HG03097 (cell line): Measurements from ENCODE around the gene CROCC2.

Experiments
- ATAC-seq: cut with Tn5 transposase; IDR thresholded peaks from one replicate; pipeline ENCODE4 v1.9.1; 2021; ENCODE audit not compliant: unreplicated experiment, low FRiP score

The CROCC2 gene

GRCh38 chr2:240996161-240996833 is 90.2 kb downstream of the CROCC2 start:
- no peak for ATAC-seq

DNA sequence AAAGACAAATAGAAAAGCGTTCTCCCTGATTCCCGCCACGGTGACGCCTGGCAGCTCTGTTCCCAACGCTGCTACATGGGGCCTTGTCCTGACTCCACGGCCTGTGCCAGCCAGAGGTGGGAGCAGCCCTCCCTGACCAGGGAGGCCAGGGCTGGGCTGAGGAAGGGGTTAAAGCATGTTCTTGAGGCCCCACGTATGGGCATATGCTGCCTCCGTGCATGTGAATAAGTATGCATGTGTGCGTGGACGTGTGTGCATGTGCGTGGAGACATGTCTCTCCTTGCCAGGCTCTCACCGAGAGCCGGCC is 90.7 kb downstream of the CROCC2 start:
- ATAC-seq, result no peak

- no peak for ATAC-seq
These were observed 91.2 kb downstream of the CROCC2 start for GRCh38 chr2:240997141-240997855.

DNA sequence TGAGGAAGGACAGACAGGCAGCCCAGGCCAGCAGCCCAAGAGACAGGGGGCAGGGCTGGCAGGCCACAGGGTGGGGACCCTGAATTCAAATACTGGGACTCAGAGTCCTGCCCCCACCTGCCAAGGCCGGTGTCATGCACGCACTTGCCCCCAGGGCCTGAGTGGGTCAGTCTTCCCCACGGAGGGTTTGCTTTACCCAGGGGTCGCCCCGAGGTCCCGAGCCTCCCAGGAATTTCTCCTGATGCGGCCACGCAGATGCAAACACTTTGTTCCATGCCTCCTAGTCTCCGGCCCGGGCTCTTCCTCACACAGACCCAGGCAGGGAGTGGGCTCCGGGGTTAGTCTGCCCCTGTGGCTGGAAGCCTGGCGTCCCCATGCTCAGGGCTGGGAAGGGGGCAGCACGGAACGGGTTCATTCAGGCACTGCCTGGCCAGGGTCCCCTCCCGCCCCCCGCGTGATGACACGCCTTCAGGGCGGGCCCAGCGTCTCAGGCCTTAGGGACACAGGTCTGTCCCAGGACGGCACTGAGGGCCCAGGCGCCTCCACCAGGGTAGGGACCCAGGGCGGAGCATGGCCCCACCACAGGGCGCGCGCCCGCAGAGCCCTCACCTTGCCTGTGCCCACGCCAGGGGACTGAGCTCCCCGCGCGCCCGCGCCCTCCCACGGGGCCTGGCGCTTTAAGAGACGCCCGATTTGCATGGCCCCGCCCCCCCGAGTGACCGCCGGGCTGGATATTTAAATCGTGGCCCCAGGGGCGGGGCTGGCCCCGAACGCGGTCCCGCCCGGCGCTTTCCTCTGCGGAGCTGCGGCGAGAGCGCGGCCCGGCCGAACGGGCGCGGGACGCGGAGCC is 91.9 kb downstream of the CROCC2 start, which contains the start of gene SNED1:
SNED1 (plus strand) TSS at position 763 of the 850 bp plus-strand sequence. CDS start 220 bp downstream, outside the sequence.
- ATAC-seq, result no peak

DNA sequence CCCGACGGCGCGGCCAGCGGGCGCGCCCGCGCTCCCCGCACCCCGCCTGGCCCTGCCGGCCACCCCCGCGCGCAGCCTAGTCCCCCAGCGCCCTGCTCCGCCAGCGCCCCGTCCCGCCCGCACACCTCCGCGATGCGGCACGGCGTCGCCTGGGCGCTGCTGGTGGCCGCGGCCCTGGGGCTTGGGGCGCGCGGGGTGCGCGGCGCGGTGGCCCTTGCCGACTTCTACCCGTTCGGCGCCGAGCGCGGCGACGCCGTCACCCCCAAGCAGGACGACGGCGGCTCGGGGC is 92.5 kb downstream of the CROCC2 start:
- ATAC-seq, result no peak

DNA sequence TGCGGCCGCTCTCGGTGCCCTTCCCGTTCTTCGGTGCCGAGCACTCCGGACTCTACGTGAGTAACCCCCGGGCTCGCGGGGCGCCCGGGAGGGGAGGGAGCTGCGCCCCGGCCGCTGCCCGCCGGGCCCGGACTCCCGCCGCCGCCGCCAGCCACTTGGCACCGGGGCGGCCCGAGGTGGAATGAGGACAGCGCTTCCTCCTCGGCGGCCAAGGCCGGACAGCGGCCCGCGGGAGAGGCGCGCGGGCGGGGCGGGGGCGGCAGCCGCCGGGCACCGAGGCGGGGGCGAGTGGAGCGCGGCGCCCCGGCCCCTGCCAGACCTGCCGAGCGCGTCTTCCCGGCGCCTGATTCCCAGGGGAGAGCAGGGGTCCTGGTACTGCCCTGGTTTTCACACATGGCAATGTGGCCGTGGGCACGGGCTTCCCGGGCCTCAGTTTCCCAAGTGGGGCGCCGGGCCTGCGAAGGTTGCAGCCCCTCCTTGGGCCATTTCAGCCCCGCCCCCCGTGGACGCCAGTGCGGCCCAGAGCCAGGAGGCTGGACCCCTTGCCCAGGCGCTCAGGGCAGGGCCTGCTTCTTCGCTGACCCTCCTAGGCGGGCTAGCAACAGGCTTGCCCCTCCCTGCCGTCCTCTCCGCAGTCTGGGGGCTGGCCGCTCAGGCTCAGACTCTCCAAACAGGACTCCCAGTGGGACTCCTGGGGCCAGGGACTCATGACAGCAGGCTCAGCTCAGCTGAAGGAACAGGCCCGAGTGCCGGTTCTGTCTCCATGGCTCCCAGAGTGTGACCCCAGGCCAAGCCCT is 93.1 kb downstream of the CROCC2 start:
- no peak for ATAC-seq

DNA sequence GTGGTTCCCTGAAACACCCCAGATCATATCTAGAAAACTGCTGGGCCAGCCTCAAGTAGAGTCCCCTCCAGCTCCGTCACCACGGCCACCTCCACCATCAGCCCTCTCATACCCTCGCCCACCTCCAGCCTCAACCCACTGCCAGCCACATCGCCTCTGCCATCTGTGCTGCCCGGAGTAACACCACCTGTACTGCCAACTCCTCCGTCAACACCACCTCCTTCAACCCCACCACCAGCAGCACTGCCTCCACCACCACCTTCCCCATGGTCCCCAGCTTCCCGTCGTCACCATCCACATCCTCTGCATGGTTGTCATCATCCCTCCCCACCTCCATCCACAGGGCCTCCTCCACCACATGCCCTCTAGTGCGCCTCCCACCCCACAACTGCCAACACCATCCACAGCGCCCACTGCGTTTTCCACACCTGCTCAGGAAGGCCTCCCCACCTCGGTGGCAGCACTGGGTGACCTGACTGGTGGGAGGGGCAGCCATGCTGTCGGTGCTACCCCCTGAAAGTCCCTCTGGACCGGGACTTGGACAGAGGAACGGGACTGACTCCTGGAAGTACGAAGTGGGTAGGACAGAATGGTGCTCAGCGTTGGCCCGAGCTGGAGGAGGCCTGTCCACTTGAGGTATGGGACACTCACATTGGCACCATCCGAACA is 93.9 kb downstream of the CROCC2 start:
- no peak for ATAC-seq

DNA sequence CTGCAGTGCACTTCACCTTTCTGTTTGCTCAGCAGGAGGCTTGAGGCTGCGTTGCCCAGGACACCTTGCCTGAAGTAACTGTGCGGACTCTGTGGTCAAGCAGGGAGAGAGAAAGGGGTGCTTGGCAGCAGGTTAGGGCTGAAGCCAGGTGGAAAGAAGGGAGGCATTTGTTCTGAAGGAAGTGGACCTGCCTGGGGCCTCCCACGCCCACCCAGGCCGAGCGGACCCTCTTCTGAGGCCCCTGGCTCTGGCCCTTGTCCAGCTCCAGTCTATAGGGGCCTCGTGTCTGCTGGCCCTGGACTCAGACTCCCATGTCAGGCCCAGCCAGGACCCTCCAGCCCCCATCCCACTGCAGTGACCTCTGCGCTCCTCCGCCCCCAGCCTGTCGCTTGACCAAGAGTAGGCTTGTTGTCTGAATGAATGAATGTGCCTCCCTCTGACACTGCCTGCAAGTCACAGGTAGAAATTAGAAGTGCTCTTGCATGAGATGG is 94.7 kb downstream of the CROCC2 start:
- no peak for ATAC-seq

DNA sequence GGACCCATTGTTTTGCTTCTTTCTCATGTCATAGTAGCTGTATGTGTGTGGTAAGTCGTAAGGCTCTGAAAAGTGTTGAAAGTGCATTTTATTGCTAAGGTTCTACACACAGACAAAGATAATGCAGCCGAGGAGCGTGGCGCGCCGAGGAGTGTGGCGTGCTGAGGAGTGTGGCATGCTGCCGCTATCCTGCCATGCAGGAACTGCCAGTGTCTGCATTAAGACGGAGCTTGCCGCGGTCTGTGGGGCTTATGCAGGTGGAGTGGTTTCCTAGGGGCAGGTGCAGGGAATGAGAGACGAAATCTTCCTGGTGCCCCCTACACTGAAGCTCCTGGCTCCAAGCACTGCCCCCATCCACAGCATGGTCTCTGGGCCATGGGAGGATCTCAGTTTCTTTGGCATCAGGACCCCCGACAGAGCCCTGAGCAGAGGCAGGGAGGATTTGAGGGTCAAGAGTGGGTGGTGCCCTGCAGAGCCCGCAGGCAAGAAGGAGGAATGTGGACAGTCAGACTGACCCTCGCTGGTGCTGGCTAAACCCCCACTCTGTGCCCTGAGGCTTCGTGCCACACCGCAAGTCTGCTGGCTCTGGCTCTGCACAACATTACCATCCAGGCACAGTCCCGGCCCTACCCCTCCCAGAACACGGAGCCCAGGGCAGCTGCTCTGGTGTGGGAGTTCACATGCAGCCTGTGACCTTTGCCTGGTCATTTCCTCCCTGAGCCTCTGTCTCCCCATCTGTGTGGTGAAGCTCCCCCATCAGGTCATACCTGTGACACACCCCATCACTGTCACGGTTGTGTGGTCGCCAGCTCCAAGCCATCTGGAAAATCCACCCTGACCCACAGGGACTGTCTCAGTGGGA is 95.5 kb downstream of the CROCC2 start:
- no peak for ATAC-seq

GRCh38 chr2:241002275-241003046 is 96.3 kb downstream of the CROCC2 start:
- ATAC-seq, result no peak

GRCh38 chr2:241003047-241003360 is 96.9 kb downstream of the CROCC2 start:
- ATAC-seq, result no peak

DNA sequence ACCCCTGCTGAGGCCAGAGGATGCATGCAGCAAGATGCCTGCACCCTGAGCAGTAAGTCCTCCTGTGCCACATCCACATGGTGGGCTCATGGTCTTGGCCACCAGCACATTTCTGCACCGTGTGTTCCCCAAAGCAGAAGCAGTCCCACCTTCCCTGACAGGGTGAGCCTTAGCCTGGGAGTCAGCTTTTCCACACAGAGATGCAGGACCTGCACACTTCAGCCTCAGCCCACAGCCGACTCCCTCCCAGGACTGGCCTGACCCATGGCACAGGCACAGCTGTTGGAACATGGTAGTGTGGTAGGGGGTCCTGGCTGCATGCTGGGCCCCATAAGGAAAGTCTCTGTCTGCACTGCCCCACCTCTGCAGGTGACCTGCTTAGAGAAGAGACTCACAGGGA is 97.2 kb downstream of the CROCC2 start:
- ATAC-seq, result no peak

DNA sequence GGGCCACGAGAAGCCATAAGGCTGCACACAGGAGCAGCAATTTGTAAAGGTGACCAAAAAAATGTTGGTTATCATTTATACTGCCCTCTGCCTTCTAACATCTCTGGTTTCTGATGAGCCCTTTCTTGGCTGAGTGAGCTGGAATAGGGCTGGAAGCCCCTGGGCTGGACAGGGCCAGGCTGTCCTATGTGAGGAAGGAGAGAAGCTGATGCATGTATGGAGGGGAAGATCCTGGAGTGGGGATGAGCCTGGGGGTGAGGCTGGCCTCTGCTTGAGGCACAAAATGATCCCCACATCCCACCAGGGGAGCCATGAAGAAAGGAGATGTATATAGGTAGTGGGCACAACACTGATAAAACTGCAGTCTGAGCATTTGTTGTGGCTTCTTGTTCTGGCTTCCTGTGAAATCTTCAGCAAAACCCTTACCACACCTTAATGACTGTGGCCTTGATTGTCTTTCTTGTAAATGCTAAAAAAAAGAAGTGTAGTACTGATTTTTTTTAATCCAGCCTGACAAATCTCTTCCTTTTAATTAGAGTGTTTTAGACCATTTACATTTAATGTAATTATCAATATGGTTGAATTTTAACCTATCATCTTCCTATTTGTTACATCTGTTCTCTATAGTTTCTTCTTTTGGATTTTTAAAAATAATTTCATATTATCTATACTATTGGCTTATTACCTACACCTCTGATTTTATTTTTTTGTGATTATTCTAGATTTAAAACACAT is 97.9 kb downstream of the CROCC2 start:
- ATAC-seq, result no peak

DNA sequence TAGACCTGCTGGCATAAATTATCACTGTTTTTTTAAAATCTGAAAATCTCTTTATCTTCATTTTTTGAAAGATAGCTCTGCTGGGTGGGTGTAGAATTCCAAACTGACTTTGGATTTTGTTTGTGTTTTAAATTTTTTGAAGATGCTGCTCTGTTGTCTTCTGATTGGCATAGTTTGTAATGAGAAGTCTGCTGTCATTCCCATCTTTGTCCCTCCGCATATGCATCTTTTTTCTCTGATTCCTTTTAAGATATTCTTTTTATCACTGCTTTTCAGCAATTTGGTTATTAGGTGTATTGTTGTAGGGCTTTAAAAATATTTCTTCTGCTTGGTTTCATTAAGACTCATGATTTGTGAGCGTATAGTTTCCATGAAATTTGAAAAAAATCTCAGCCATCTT is 99.4 kb downstream of the CROCC2 start:
- no peak for ATAC-seq

DNA sequence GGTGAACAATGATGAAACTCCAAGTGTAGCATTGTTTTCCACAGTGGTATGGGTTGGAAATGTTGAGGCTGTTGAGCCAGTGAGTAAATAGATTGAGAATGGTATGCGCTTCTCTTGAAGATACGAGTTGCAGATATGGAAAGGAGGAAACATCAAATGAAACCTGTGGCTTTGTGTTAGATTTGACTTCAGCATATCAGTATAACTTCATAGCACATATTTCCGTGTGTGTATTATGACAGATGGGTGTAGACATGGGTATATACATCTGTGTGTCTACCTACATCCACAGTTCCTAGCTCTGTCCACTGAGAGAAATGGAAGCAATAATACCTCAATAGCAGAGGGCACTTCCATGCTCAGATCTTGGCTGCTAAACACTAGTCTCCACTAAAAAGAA is 100.3 kb downstream of the CROCC2 start:
- ATAC-seq, result no peak

- no peak for ATAC-seq
These were observed 101.0 kb downstream of the CROCC2 start for GRCh38 chr2:241007111-241007510.

DNA sequence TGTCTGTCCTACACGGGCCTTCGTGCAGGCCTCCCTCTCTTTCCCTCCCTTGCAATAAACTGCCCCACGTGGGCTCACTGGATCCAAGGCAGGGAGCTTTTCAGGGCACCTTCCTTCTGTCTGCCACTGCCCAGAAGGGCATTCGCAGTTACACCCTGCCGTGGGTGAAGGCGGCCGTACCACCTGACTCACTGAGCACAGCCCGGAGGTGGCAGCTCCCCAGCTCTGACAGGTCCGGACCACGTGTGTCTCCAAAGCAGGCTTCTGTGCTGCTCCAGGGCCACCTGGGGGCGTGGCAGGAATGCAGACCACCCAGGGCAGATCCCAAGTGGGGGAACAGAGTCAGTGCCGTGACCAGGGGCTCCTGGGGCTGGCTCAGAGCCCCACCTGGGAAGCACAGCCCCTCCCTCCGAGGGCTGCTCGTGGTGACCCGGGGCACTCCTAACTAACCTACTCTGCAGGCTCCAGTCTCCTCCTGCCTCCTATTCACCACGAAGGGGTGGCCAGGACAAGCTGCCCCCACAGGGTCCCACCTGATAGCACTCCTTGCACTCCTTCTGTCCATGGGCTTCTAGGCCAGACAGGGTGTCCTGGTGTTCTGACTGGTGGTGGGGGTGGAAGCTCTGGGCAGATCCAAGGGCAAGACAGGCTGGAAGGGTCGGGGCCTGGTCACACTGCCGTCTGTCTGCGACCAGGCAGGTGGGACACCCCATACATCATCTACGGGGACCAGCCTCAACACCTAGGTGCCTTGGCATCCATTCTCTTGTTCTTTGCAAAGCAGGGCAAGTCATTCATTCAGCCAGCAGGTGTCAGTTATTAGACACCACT is 102.0 kb downstream of the CROCC2 start:
- no peak for ATAC-seq
